Stimulated activated CD8-positive, alpha-beta memory T cell treated with anti-CD3 and anti-CD28 coated beads, Interleukin-12 subunit alpha, Interleukin-12 subunit beta, amount 100 ng/mL, for 4 hours (primary cell): Measurements from ENCODE around the gene RILPL1.
"Not testable (repeated sequence)": the region's sequence is repeated elsewhere in the genome, so short reads cannot be mapped to it uniquely, and the experiment has no call there.

ENCODE experiments used
- DNase-seq: peaks from one replicate; pipeline ENCODE4 v3.0.0-alpha.2; 2020; ENCODE audit warnings: low read depth

RILPL1 gene

DNA sequence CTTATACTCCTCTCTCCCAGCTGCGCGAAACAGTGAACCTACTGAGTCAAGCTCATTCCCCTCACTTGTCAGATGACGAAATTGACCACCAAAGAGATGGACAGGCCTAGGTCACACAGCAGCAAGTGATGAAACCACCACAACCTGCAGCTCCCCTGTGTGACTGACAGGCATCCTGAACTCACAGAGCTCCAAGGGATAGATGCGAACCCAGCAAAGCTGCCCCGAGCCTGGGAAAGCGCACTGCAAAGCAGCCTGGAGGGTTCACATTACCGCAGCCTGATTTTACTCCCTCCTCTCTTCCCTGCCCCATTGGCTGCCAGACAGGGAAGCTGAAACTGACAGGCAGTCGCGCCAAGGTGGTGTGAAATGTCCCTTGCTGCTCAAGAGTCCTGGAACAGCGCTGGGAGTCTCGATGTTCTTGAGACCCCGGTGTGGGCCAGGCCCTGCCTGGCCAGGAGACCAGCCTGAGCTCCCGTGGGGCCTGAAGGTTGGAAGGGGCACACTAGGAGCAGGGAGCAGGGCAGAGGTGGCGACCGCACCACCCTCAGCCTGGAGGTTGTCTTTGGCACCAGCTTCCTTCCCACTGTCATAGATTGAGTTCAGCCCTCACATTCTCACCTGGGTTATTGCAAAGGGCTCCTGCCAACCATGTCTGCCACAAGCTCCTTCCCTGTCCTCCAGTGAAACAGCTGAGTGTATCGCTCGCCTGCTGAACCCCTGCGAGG lies 39.2 kb downstream of the RILPL1 start:
- no peak for DNase-seq

DNA sequence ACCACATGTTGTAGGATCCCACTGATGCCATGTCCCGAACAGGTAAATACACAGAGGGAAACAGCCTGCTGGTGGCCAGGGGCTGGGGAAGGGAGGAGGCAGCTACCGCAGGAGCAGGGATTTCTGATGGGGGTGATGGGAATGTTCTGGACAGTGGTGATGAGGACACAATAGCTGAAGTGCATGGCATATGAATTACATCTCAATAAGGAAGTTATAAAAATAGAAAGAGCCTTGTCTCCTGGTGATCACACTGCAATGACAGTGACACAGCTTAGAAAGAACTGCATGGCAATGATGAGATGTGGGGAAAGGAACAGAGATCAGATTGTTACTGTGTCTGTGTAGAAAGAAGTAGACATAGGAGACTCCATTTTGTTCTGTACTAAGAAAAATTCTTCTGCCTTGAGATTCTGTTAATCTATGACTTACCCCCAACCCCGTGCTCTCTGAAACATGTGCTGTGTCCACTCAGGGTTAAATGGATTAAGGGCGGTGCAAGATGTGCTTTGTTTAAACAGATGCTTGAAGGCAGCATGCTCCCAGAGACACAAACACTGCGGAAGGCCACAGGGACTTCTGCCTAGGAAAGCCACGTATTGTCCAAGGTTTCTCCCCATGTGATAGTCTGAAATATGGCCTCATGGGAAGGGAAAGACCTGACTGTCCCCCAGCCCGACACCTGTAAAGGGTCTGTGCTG lies 41.0 kb downstream of the RILPL1 start:
- DNase-seq, result not testable (repeated sequence)

DNA sequence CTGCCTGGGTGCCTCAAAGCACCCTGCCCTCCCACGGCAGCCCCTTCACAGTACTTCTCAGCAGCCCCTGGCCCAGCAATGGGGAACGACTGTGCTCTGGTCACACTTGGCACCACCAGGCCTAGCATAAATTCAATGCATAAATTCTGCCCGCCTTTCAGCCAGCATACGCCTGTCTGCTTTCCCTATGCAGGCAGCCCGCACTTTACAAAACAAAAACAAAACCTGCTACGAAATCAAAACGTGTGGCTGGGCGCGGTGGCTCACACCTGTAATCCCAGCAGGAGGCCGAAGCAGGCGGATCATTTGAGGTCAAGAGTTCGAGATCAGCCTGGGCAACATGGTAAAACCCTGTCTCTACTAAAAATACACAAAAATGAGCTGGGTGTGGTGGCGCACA lies 42.0 kb downstream of the RILPL1 start:
- no peak for DNase-seq

DNA sequence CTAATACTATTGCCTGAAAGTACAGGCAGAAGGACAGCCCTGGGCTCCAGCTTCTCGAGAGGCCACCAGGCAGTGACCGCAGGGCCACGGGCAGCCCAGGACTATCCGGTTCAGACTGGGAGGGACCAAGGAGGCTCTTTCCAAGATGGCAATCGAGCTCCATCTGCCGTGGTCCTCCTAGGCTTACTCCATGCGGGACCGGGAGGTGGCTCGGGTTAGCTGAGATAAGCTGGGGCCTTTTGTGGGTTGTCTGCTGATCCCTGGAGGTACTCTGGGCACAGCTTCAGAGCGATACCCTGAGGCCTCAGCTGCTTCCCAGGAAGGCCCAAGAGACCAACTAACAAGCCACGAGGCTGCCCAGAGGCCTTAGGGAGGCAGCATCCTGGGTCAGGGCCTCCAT lies 42.5 kb downstream of the RILPL1 start:
- no peak for DNase-seq

DNA sequence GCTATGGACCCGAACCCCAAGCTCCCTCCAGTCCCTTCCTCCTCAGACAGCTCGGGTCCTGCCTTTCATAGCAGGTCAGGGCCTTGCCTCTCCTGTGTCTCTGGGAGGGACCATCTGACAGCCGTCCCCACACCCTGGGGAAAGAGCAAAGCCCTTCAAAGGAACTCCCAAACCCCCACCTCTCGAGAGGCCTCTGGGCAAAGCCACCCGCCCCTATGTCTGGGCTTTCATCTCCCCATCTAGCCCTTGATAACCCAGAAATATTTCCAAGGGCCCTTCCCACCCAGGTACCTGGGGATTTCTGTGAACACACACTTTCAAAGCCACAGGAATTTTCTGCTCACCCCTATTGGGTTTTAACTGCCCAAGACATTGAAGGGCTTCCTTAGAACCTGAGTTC lies 43.4 kb downstream of the RILPL1 start:
- no peak for DNase-seq

DNA sequence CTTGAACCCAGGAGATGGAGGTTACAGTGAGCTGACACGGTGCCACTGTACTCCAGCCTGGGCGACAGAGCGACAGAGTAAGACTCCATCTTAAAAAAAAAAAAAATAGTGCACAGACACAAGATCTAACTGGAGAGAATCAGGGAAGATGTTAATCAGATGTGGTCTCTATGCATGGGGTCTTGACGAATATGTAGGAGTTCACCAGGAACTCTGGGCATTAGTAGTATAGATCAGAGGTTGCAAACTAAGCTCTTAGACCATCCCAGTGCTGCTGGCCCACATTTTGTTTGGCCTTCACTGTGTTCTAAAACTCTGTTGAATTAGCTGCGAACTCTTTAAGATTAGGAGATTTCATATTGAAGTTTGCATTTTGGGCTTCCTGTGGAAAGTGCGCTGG lies 43.9 kb downstream of the RILPL1 start:
- DNase-seq, result no peak

DNA sequence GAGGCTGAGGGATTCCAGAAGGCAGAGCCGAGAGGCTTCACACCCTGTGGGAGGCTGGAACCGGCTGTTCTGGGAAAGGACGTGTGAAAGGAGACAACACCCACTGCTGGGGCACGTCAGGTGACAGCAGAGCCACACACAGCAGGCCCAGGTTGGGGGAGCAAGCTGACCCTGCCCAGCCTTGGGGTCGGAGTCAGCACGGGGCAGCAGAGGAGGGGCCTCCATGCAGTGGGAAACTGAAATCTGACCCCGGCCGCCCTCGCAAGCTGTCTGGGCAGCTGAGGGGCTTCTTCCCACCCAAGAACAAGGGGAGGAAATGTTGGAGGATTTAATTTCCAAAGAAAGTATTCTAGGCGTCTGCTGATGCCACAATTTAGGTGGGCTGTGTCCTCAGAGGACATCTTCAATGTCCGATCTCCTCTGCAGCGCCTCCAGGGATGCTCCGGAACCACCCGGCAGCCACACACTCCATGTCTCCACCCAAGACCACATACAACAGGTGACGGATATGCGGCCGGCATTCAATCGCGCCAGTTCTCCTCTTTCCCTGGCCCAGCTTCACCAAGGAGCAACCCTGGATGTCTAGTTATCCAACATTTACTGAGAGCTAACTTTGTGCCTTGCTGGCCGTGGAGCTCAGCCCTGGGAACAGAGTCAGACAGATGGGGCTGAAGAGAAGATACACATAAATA lies 44.8 kb downstream of the RILPL1 start:
- no peak for DNase-seq

DNA sequence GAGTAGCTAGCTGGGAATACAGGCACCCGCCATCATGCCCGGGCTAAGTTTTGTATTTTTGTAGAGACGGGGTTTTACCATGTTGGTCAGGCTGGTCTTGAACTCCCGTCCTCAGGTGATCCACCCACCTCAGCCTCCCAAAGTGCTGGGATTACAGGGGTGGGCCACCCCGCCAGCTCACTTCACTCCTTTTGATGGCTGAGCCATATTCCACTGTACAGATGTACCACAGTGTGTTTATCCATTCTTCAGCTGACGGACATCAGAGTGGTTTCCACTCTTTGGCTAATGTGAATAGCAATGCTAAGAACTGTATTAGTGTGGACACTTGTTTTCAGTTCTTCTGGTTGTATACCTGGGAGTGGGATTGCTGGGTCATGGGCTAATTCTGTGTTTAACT lies 46.1 kb downstream of the RILPL1 start:
- DNase-seq, result no peak

DNA sequence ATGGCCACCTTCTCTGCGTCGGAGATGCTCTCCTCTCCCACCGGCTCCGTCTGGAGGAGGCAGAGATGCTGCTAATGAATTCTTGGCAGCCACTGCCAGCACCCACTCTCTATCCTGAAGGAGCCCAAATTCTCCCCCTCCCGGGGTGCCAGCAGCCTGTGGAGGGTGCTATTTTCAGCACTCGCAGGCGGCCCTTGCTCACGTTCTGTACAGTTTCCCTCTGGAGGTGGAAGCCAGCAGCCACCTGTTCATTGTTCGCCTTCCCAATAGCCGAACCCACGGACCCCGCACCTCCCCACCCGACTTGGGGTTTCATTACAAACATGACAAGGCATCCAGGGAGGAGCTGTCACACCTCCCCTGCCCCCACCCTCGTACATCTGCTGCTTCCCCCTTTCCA lies 47.8 kb downstream of the RILPL1 start:
- no peak for DNase-seq

DNA sequence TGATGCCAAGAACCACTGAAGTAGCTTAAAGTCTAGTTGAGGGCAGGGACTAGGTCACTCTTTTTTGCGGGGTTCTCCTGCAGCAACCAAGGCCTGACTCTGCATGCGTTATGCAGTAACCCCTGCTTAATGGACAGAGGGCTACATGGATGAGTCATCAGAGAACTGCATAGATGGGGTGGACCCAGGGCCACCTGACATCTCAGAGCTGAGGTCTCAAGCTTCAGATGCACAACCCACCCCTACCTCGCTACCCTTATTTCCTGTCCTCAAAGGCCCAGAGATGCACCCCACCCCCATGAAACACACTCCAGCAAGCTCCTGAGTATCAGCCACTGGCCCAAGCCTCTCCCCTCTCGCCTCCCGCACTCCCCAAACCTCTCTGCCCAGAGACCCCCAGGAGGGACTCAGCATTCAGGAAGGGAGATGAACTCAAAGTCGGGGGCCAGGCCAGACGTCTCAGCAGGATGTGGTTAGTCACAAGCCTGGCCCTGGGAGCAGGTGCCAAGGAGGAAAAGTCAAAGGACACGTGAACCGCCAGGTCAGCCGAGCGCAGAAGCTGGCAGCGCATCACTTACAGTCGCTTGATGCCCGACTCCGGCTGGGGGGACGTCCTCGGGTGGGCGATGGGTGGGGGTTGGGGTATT lies 49.8 kb downstream of the RILPL1 start:
- DNase-seq, result no peak

DNA sequence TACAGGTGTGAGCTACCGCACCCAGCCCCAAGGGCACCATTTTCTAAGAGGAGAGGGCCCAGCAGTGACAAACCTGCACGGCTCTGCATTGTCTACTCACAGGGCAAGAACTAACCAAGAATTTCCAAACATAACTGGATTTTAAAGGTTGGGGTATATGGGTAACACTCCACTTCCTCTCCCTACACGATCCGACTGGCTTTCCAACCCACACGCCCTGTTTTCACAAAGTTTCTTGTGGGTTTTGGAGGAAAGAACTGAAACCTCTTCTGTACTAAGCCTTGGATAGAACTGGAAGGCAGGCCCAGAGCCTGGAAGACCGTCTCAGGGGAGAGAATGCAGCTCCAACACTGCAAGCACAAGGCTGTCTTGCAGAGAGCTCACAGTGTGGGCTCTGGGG lies 50.6 kb downstream of the RILPL1 start:
- no peak for DNase-seq

DNA sequence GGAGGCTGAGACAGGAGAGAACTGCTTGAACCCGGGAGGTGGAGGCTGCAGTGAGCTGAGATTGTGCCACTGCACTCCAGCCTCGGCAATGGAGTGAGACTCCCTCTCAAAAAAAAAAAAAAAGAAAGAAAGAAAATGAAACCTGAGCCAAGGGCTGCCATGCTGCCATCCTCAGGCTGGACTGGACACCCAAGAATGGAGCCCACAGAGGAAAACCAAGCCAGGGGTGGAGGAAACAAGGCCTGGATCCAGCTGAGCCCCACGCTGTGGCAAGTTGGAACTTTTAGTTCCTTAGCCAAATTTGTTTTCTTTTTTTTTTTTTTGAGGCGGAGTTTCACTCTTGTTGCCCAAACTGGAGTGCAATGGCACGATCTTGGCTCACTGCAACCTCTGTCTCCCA lies 52.3 kb downstream of the RILPL1 start:
- not testable (repeated sequence) for DNase-seq

DNA sequence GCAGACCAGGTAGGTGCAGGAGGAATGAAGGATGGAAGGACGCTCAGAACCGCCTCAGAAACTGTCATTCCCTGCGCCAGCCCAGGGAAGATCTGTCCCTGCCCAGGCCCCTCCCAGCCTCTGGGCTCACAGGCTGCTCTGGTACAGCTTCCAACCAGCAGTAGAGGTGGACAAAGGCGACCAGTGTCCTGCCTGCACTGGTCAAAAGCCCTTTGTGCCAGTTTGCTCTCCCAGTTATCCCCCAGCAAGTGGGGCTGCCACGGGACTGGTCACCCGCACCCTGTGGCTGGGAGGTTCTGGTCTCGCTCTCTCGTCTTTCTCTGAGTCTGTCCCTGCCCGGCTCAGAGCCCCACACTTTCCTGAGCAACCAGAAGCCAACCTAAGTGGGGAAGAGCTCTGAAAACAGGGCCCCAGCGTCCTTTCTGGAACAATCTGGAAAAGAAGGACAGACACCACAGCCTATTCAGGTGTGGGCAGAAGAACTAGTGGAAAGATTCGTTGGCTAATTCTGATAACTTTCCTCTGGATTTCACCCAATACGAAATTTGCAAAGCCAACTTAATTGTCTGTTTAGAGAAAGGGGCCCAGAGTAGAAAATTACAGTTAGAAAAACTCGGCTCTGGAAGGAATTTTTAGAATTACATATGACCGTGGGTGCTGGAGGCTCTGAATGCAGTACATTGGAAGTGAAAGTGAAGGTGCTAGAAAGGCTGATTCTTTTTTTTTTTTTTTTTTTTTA lies 53.9 kb downstream of the RILPL1 start:
- DNase-seq, result no peak

DNA sequence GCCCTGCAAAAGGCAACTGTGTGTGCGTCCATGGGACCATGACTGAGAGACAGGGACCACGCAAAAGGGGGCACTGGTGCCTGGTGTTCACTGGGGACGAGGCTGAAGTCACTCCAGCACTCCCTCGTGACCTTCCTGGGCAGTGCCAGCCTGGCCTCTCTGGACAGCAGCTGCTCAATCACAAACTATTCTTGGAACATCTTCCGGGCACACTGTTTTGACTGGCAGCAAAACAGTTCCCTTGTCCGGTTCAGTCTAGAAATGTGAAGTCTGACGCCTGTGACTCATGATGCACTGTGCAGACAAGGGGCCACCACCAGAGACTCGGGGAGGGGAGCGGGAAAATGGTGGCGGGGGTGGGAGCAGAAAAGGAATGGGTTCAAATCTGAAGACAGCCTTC lies 54.8 kb downstream of the RILPL1 start:
- DNase-seq, result no peak

DNA sequence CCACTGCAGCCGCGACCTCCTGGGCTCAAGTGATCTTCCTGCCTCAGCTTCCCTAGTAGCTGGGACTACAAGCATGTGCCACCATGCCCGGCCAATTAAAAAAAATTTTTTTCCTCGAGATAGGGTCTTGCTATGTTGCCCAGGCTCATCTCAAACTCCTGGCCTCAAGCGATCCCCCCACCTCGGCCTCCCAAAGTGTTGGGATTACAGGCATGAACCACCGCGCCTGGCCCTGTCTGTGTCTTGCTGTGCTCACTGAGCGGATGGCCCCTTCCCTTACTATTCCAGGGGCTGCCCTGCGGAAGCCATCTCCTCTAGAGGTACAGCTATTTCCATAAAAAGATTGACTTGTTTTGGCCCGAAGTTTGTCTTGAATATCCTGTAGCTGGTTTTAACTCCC lies 55.5 kb downstream of the RILPL1 start:
- no peak for DNase-seq

DNA sequence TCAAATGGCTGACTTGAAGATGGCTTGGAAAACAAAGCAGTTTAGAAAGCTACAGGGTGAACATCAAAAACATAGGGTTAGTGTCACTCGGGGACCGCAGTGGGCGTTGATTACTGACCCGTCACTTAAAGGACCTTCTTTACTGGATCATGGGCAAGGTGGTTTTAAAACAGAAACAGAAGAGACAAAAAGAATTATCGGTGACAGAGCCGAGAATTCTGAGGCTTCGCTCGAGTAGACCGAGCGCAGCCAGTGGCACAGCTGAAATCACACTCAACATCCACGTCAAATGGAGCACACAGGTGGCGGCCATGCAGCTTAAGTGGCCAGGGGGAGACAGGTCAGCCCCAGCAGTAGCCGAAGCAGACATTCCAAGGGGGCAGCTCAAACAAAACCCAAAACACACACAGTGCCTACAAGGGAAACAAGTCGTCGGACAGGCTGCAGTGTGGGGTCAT lies 58.2 kb downstream of the RILPL1 start:
- DNase-seq, result no peak

DNA sequence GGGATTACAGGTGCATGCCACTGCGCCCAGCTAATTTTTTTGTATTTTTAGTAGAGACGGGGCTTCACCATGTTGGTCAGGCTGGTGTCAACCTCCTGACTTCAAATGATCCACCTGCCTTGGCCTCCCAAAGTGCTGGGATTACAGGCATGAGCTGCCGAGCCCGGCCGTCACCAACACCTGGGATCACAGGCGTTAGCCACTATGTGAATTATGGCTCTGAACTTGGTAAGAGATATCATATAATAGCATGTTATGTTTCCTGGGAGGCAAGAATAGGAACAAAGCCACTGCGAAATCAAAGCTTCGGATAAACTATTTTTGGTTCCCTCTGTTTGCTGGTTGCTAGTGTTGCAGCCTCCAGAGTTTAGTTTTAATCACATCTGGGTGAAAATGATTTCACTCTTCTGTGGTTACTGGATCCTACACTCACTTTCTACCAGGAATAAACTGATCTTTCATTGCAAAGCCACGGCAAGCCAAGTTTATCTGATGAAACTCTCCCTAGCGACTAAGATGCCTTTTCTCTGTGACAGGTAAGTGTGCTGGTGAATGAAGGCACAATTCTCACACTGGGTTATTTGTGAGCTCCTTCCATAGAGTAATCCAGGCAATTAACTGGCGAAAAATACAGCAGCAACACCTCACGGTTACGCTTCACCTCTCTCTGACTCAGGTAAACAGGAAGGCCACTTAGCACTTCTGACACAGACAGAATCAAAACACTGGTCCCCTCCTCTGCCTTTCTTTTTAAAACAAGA lies 58.9 kb downstream of the RILPL1 start:
- DNase-seq, result no peak

DNA sequence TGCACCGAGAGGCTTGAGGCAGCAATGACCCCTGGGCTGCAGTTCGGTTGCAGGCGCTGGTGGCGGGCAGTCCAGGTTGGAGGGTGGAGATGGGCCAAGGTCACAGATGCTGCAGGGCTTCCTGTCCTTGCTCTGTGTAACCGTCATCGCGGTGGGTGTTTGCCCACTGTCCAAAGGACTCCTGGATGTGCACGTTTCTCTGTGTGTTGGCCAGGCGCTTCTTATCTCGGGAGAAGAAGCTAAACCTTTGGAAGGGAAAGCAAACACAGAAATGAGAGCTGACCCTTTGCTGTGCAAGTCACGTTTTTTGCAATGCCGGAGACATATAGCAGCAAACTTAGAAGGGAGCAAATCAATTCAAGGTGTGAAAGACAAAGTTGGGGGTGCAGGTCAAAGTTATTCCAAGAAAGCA lies 61.1 kb downstream of the RILPL1 start:
- no peak for DNase-seq

DNA sequence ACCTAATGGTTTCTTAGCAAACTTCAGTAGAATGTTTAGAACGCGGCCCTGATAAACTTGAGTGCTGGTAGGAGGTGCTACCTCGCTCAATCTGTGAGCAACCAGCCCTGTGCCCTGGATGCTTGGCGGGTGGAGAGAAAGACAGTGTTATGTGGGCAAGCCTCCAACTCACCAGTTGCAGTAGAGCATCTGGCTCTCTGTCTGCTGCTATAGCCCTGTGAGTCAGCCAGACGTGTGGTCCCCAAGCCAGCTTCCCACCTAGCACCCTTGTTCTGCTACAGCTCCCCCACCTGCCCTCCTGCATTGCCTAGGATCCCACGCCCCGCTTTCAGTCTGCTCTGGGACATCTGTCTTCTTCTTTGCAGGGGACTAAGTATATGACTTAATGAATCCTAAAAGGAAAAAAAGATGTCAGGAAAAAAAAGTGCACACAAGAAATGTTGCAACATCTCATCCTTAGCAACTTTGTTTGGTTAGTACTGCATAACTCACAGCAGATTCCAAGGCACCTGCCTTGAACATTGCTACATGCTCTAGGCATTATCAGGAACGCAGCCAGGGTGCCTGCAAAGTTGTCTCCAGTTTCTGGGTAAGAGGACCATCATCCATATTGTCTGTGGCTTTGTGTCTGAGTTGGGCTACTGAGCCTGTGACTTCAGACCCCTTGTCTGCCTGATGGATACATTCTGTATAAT lies 62.0 kb downstream of the RILPL1 start:
- DNase-seq, result no peak

DNA sequence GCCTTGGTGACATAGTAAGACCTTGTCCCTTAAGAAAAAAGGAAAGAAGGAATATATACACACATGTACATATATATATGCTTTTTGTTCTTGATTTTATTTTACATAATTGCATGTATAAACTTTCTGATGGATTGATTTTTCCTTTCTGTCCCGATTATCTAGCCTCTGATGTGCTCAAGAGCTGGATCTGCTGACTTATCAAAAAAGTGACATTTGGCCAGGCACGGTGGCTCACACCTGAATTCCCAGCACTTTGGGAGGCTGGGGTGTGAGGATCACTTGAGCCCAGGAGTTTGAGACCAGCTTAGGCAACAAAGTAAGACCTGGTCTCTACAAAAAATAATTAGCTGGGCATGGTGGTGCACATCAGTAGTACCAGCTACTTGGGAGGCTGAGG lies 63.5 kb downstream of the RILPL1 start:
- DNase-seq, result no peak

DNA sequence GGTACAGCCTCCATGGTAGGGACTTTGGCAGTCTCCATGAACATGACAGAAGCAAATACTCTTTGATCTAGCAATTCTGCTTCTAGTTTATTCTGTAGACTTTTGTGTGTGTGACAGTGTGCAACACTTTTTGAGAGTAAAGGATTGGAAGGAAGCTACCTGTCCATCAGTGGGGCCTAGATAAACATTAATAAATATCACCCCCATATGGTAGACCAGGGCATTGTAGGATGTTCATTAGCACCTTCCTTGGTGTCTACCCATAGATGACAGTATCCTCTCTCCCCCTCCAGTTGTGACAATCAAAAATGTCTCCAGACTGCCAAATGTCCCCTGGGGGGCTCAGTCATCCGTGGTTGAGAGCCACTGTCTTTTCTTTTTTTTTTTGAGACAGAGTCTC lies 64.7 kb downstream of the RILPL1 start:
- DNase-seq, result no peak
